HL-60 (cell line): Measurements from ENCODE around the gene MS4A4E.
"Not testable (repeated sequence)": the region's sequence is repeated elsewhere in the genome, so short reads cannot be mapped to it uniquely, and the experiment has no call there.

ENCODE experiments used
- DNase-seq, 2 experiments: peaks; one replicate each; pipeline ENCODE4 v3.0.0-alpha.2; 2010 to 2020; ENCODE audit warnings: low read depth in 1 of 2, low spot score in 1 of 2
- H3K27ac ChIP-seq: fragments of 250-450 bp; sonication (Bioruptor Pico); replicated peaks from 2 replicates; pipeline ENCODE4 v1.5.1; 2020; ENCODE audit warnings: mild to moderate bottlenecking, moderate library complexity
- H3K27me3 ChIP-seq: fragments of 250-450 bp; sonication (Bioruptor Pico); 2 replicates; pipeline ENCODE4 v1.5.1; 2021; ENCODE audit warnings: mild to moderate bottlenecking, moderate library complexity; ENCODE audit not compliant: insufficient read depth, poor library complexity, severe bottlenecking
- H3K4me3 ChIP-seq: replicated peaks from 2 replicates; pipeline ENCODE4 v1.5.1; 2011; ENCODE audit warnings: mild to moderate bottlenecking, control low read depth, low read length; ENCODE audit not compliant: insufficient read depth
- CTCF ChIP-seq: IDR thresholded peaks from one replicate; pipeline ENCODE4 v1.5.1; 2011; ENCODE audit warnings: low read length, control low read depth, inconsistent platforms; ENCODE audit not compliant: insufficient read depth
- GABPA ChIP-seq: IDR thresholded peaks from 2 replicates; pipeline ENCODE4 v1.6.1; 2012; ENCODE audit warnings: low read depth
- POLR2AphosphoS5 ChIP-seq: IDR thresholded peaks from 2 replicates; pipeline ENCODE4 v1.6.1; 2012; ENCODE audit warnings: low read depth
- REST ChIP-seq: IDR thresholded peaks from 2 replicates; pipeline ENCODE4 v1.6.1; 2012; ENCODE audit warnings: low read depth; ENCODE audit not compliant: insufficient replicate concordance
- SPI1 ChIP-seq: IDR thresholded peaks from 2 replicates; pipeline ENCODE4 v1.6.1; 2012; ENCODE audit warnings: low read depth, mild to moderate bottlenecking, borderline replicate concordance

The MS4A4E gene

GRCh38 chr11:60204922-60205321 lies 38.0 kb downstream of the MS4A4E start:
- H3K4me3 ChIP-seq = no peak overlapping the region
- H3K27me3 ChIP-seq = no peaks in the 10 kb centered on the region
- DNase-seq = no peak
- no peak overlapping the region for H3K27ac ChIP-seq
- TF ChIP-seq POLR2AphosphoS5 = no peak
- no peak for TF ChIP-seq REST
- TF ChIP-seq CTCF = no peak
- no peak for TF ChIP-seq GABPA
- no peak for TF ChIP-seq SPI1

- not testable (repeated sequence) for H3K27me3 ChIP-seq, H3K27ac ChIP-seq, DNase-seq, H3K4me3 ChIP-seq
Measured at GRCh38 chr11:60201334-60201733, 41.6 kb downstream of the MS4A4E start.

- H3K27ac ChIP-seq = no peak overlapping the region
- no peak overlapping the region for H3K4me3 ChIP-seq
- DNase-seq = no peak
- no peaks in the 10 kb centered on the region for H3K27me3 ChIP-seq
- TF ChIP-seq REST = no peak
- TF ChIP-seq POLR2AphosphoS5 = no peak
- no peak for TF ChIP-seq SPI1
- TF ChIP-seq CTCF = no peak
- no peak for TF ChIP-seq GABPA
Measured at GRCh38 chr11:60197442-60197841, 45.5 kb downstream of the MS4A4E start.

- no peak for TF ChIP-seq CTCF
- TF ChIP-seq GABPA = no peak
- TF ChIP-seq REST = no peak
- TF ChIP-seq SPI1 = no peak
- no peak for TF ChIP-seq POLR2AphosphoS5
- H3K27me3 ChIP-seq = no peaks in the 10 kb centered on the region
- DNase-seq = no peak
- no peak overlapping the region for H3K27ac ChIP-seq
- no peak overlapping the region for H3K4me3 ChIP-seq
Measured at GRCh38 chr11:60195923-60196368, 47.0 kb downstream of the MS4A4E start.
